ENCODE measurements around the gene OCSTAMP.

The OCSTAMP gene

GRCh38 chr20:46580613-46581205, 30.3 kb upstream of the OCSTAMP start:
- H3K4me1 Mint-ChIP-seq = peaks cover 5% of the 10 kb centered on the region
- DNase-seq (ENCODE audit: low spot score in 2 of 2) = no peak
- no peak for ATAC-seq (ENCODE audit: low read depth)
- no peaks in the 10 kb centered on the region for H3K9me3 Mint-ChIP-seq
- H3K36me3 Mint-ChIP-seq = no peaks in the 10 kb centered on the region
- no peak overlapping the region for H3K4me3 Mint-ChIP-seq
- peaks cover 10% of the 10 kb centered on the region for H3K27me3 Mint-ChIP-seq
- no peak overlapping the region for H3K27ac Mint-ChIP-seq

- Mint-ChIP-seq H3K9me3 (no peaks in the 10 kb centered on the region), H3K4me3 (no peak overlapping the region)
- ATAC-seq (ENCODE audit: low read depth) = no peak
Observed at GRCh38 chr20:46578745-46579144, 28.3 kb upstream of the OCSTAMP start.

GRCh38 chr20:46576774-46577395, 26.4 kb upstream of the OCSTAMP start:
- no peak overlapping the region for H3K4me3 Mint-ChIP-seq
- no peak for ATAC-seq (ENCODE audit: low read depth)
- H3K27me3 Mint-ChIP-seq = peaks cover 14% of the 10 kb centered on the region

More at GRCh38 chr20:46578745-46579144, 28.3 kb upstream of the OCSTAMP start:
- Mint-ChIP-seq H3K27ac (no peak overlapping the region), H3K4me1 (peaks cover 8% of the 10 kb centered on the region), H3K36me3 (no peaks in the 10 kb centered on the region), H3K27me3 (peaks cover 10% of the 10 kb centered on the region)
- DNase-seq (ENCODE audit: low spot score in 2 of 2) = no peak

GRCh38 chr20:46575937-46576461, 25.5 kb upstream of the OCSTAMP start:
- H3K4me1 Mint-ChIP-seq = peaks cover 8% of the 10 kb centered on the region
- H3K36me3 Mint-ChIP-seq = no peaks in the 10 kb centered on the region
- ATAC-seq (ENCODE audit: low read depth) = no peak

More at GRCh38 chr20:46576774-46577395, 26.4 kb upstream of the OCSTAMP start:
- H3K4me1 Mint-ChIP-seq = peaks cover 8% of the 10 kb centered on the region
- no peak for DNase-seq (ENCODE audit: low spot score in 2 of 2)
- H3K9me3 Mint-ChIP-seq = no peaks in the 10 kb centered on the region
- H3K27ac Mint-ChIP-seq = no peak overlapping the region
- H3K36me3 Mint-ChIP-seq = no peaks in the 10 kb centered on the region

DNA sequence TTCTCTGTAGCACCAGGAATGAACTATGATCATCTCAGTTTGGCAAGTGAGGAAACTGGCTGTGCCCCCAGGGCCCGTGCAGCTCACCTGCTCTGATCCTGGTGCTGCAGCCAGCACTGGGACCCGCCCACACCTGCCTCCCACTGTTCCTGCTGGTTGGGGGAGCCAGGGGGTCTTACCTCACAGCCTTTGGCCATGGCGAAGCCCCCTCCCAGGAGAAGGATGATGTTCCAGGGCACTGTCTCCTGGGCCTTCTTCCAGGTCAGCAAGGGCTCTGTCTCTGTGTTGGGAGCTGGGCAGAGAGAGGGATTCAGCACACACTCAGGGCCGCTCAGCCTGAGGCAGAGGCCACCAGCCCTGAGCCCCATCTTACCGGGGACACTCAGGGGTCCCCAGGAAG, 24.9 kb upstream of the OCSTAMP start:
- H3K36me3 Mint-ChIP-seq = no peaks in the 10 kb centered on the region
- ATAC-seq (ENCODE audit: low read depth) = no peak
- H3K27me3 Mint-ChIP-seq = peaks cover 9% of the 10 kb centered on the region
- no peak overlapping the region for H3K27ac Mint-ChIP-seq
- H3K4me3 Mint-ChIP-seq = no peak overlapping the region
- no peaks in the 10 kb centered on the region for H3K9me3 Mint-ChIP-seq
- H3K4me1 Mint-ChIP-seq = peaks cover 8% of the 10 kb centered on the region
- DNase-seq (ENCODE audit: low spot score in 2 of 2) = no peak

More at GRCh38 chr20:46575937-46576461, 25.5 kb upstream of the OCSTAMP start:
- Mint-ChIP-seq H3K27ac (no peak overlapping the region), H3K9me3 (no peaks in the 10 kb centered on the region), H3K4me3 (no peak overlapping the region), H3K27me3 (peaks cover 9% of the 10 kb centered on the region)
- no peak for DNase-seq (ENCODE audit: low spot score in 2 of 2)

- Mint-ChIP-seq H3K27ac (no peak overlapping the region), H3K9me3 (no peaks in the 10 kb centered on the region), H3K4me3 (no peak overlapping the region), H3K4me1 (peaks cover 8% of the 10 kb centered on the region), H3K36me3 (no peaks in the 10 kb centered on the region), H3K27me3 (peaks cover 9% of the 10 kb centered on the region)
- no peak for ATAC-seq (ENCODE audit: low read depth)
- no peak for DNase-seq (ENCODE audit: low spot score in 2 of 2)
Observed at GRCh38 chr20:46573788-46574584, 23.5 kb upstream of the OCSTAMP start.

DNA sequence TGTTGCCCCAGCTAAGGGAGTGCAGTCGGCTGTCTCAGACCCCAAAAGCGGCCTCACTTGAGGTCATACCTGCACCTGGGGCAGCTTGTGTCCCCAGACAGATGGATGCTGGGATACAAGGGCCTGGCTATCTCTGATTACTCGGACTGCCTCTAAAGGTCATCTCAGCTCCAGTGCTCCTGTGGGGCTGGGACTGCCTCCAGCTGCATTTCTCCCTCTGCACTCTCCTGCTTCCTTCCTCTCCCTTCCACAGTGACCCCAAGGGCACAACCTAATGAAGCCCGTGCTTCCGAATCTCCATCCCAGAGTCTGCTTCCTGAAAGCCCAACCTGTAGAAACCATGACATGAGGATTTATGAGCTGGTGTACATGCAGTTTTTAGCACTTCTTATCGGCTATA, 22.8 kb upstream of the OCSTAMP start:
- H3K9me3 Mint-ChIP-seq = no peaks in the 10 kb centered on the region
- H3K4me3 Mint-ChIP-seq = no peak overlapping the region
- H3K4me1 Mint-ChIP-seq = peaks cover 8% of the 10 kb centered on the region
- DNase-seq (ENCODE audit: low spot score in 2 of 2) = no peak
- ATAC-seq (ENCODE audit: low read depth) = no peak
- peaks cover 8% of the 10 kb centered on the region for H3K27me3 Mint-ChIP-seq
- no peak overlapping the region for H3K27ac Mint-ChIP-seq
- no peaks in the 10 kb centered on the region for H3K36me3 Mint-ChIP-seq

GRCh38 chr20:46572790-46573189, 22.3 kb upstream of the OCSTAMP start:
- peaks cover 8% of the 10 kb centered on the region for H3K4me1 Mint-ChIP-seq
- H3K4me3 Mint-ChIP-seq = no peak overlapping the region
- no peaks in the 10 kb centered on the region for H3K9me3 Mint-ChIP-seq
- H3K36me3 Mint-ChIP-seq = no peaks in the 10 kb centered on the region
- H3K27ac Mint-ChIP-seq = no peak overlapping the region
- ATAC-seq (ENCODE audit: low read depth) = no peak
- no peak for DNase-seq (ENCODE audit: low spot score in 2 of 2)
- H3K27me3 Mint-ChIP-seq = peaks cover 8% of the 10 kb centered on the region

DNA sequence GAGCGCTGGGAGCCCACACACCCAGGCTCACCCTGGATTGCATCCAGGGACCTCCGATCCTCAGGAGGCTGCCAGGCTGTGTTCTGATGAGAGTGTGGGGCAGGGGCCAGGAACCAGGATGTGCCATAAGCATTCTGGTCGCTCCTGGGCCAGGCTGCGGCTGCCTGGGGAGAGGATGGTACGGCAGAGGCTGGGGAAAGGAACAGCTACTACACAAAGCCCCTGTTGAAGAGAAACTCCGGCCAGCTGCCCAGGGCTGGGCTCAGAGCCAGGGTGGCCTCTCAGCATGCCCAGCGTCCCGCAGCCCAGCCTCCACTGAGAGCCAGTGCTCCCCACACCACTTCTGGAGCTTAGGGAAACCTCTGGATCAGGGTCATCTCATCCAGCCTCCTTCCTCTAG, 21.7 kb upstream of the OCSTAMP start:
- no peak overlapping the region for H3K4me3 Mint-ChIP-seq
- peaks cover 11% of the 10 kb centered on the region for H3K4me1 Mint-ChIP-seq
- DNase-seq (ENCODE audit: low spot score in 2 of 2) (no peak), ATAC-seq (ENCODE audit: low read depth) (no peak)
- H3K9me3 Mint-ChIP-seq = no peaks in the 10 kb centered on the region
- no peak overlapping the region for H3K27ac Mint-ChIP-seq
- peaks cover 10% of the 10 kb centered on the region for H3K27me3 Mint-ChIP-seq
- no peaks in the 10 kb centered on the region for H3K36me3 Mint-ChIP-seq

DNA sequence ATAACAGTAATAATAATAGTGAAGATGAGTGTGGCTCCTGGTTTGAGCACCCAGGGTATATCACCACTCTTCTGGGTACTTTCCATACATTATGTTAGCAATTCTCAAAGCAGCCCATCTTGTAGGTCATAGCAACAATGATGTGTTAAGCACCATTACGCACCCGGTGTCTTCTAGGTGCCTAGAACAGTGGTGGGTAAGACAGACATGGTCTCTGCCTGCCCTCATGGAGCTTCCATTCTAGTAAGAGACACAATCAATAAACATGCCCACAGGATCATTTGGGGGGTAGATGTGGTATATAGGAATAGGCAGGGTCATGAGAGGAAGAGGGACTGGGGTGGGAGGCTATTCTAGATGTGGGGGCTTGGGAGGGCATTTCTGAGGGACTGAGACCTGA, 21.0 kb upstream of the OCSTAMP start:
- Mint-ChIP-seq H3K9me3 (no peaks in the 10 kb centered on the region), H3K4me3 (no peak overlapping the region), H3K4me1 (peaks cover 11% of the 10 kb centered on the region), H3K36me3 (no peaks in the 10 kb centered on the region), H3K27me3 (peaks cover 10% of the 10 kb centered on the region), H3K27ac (no peak overlapping the region)
- ATAC-seq (ENCODE audit: low read depth) (no peak), DNase-seq (ENCODE audit: low spot score in 2 of 2) (no peak)

- Mint-ChIP-seq H3K4me3 (no peak overlapping the region), H3K9me3 (no peaks in the 10 kb centered on the region), H3K27me3 (peaks cover 11% of the 10 kb centered on the region), H3K36me3 (no peaks in the 10 kb centered on the region), H3K4me1 (peaks cover 9% of the 10 kb centered on the region), H3K27ac (no peak overlapping the region)
- no peak for ATAC-seq (ENCODE audit: low read depth)
- no peak for DNase-seq (ENCODE audit: low spot score in 2 of 2)
Observed at GRCh38 chr20:46570956-46571355, 20.5 kb upstream of the OCSTAMP start.

GRCh38 chr20:46569961-46570360, 19.5 kb upstream of the OCSTAMP start:
- DNase-seq (ENCODE audit: low spot score in 2 of 2) = no peak
- Mint-ChIP-seq H3K4me3 (no peak overlapping the region), H3K9me3 (no peaks in the 10 kb centered on the region), H3K27ac (no peak overlapping the region), H3K27me3 (peaks cover 12% of the 10 kb centered on the region), H3K4me1 (peaks cover 4% of the 10 kb centered on the region), H3K36me3 (no peaks in the 10 kb centered on the region)
- ATAC-seq (ENCODE audit: low read depth) = no peak

- peaks cover 10% of the 10 kb centered on the region for H3K27me3 Mint-ChIP-seq
- ATAC-seq (ENCODE audit: low read depth) = no peak
- no peaks in the 10 kb centered on the region for H3K36me3 Mint-ChIP-seq
- no peak overlapping the region for H3K27ac Mint-ChIP-seq
- DNase-seq (ENCODE audit: low spot score in 2 of 2) = no peak
- H3K4me1 Mint-ChIP-seq = peaks cover 4% of the 10 kb centered on the region
- no peak overlapping the region for H3K4me3 Mint-ChIP-seq
- H3K9me3 Mint-ChIP-seq = no peaks in the 10 kb centered on the region
Observed at GRCh38 chr20:46568570-46569129, 18.2 kb upstream of the OCSTAMP start.

DNA sequence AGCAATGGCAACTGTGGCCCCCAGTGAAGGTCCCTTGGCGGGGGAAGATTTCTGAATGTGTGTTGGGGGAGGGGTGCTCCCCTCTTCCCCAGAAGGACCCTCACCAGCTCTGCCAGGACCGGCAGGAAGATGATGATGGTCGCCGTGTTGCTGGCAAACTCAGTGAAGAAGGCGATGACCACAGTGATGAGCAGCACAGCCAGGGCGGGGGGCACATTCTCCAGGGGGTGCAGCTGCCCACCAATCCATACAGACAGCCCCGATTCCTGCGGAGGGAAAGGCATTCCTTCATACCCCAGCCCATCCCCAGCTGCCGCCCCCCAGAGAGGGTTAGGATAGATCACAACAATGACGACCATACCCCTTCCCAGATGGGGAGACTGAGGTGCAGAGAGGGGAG, 15.7 kb upstream of the OCSTAMP start:
- no peak for ATAC-seq (ENCODE audit: low read depth)
- peaks cover 4% of the 10 kb centered on the region for H3K4me1 Mint-ChIP-seq

More for the DNA sequence above, 15.7 kb upstream of the OCSTAMP start:
- Mint-ChIP-seq H3K9me3 (no peaks in the 10 kb centered on the region), H3K27ac (no peak overlapping the region), H3K36me3 (no peaks in the 10 kb centered on the region), H3K27me3 (peaks cover 6% of the 10 kb centered on the region), H3K4me3 (no peak overlapping the region)
- DNase-seq (ENCODE audit: low spot score in 2 of 2) = no peak
